Ovary (tissue), 3 donors: ENCODE results near the gene HSPA8.

Experiments used
- CTCF ChIP-seq, 3 donors: fragments of 450-650 bp in 2 of 3; fragments of 200-600 bp in 1 of 3; IDR thresholded peaks; one replicate each; pipeline versions ENCODE4 v1.5.1 to v1.8.0; 2016 to 2022; ENCODE audit warnings: antibody characterized with exemption in 3 of 3, mild to moderate bottlenecking in 1 of 3
- EP300 ChIP-seq: sonication (generic); formaldehyde crosslinking; IDR thresholded peaks from one replicate; pipeline ENCODE4 v1.6.1; 2017; ENCODE audit warnings: antibody characterized with exemption
- POLR2A ChIP-seq: fragments of 450-650 bp; IDR thresholded peaks from one replicate; pipeline ENCODE4 v1.6.1; 2017; ENCODE audit warnings: antibody characterized with exemption, mild to moderate bottlenecking, moderate library complexity
- donor health status: DM: no; HTN: no; CAD: no.

DNA sequence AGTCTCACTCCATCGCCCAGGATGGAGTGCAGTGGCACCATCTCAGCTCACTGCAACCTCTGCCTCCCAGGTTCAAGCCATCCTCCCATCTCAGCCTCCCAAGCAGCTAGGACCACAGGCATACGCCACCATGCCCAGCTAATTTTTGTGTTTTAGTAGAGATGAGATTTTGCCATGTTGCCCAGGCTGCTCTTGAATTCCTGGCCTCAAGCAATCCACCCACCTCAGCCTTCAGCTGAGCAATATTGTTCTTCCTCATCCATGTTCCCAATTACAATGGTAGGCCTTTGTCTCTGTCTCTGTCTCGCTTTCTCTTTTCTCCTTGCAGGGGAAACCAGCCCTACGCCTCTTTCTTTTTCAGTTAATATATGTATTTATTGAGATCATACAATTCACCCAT, 10.3 kb downstream of the HSPA8 start:
- TF ChIP-seq CTCF (IDR thresholded peaks at IDR 0.05) (no peak), POLR2A (no peak), EP300 (no peak)
